K562 (cell line): ENCODE results near the gene ACTR1B. TPM values are rescaled to one million over a fixed set of nuclear protein-coding genes. Genes with fewer than 3 reads are reported as not detected.

Experiments used
- ARID1B ChIP-seq: fragments of 450-650 bp; IDR thresholded peaks from 2 replicates; pipeline ENCODE4 v1.6.1; 2016; ENCODE audit warnings: antibody characterized with exemption, mild to moderate bottlenecking, inconsistent platforms
- CBFB ChIP-seq: sonication (generic); formaldehyde crosslinking; IDR thresholded peaks from 2 replicates; pipeline ENCODE4 v1.4.0; 2020; ENCODE audit warnings: mild to moderate bottlenecking, missing genetic modification reagents
- CTBP1 ChIP-seq: fragments of 450-650 bp; IDR thresholded peaks from 2 replicates; pipeline ENCODE4 v1.6.1; 2016; ENCODE audit warnings: borderline replicate concordance
- ETS1 ChIP-seq: conservative IDR thresholded peaks from 2 replicates; pipeline ENCODE4 v1.6.1; 2011; ENCODE audit warnings: low read depth, mild to moderate bottlenecking, low read length; ENCODE audit not compliant: control insufficient read depth
- ID3 ChIP-seq, 2 experiments: fragments of 250-450 bp in 1 of 2; fragments of 450-650 bp in 1 of 2; sonication (Bioruptor Pico) in 1 of 2; IDR thresholded peaks; 2 replicates each; pipeline versions ENCODE4 v1.6.1 to v1.8.0; 2016 to 2021; ENCODE audit warnings: mild to moderate bottlenecking in 2 of 2, moderate library complexity in 2 of 2, missing compliant biosample characterization in 1 of 2, missing genetic modification characterization in 1 of 2
- MEF2D ChIP-seq: conservative IDR thresholded peaks from 2 replicates; pipeline ENCODE4 v1.6.1; 2016; ENCODE audit warnings: low read depth, missing genetic modification characterization, missing compliant biosample characterization
- MTA2 ChIP-seq: fragments of 450-650 bp; IDR thresholded peaks from 2 replicates; pipeline ENCODE4 v1.6.1; 2016; ENCODE audit warnings: low read depth
- NFE2L1 ChIP-seq: fragments of 450-650 bp; IDR thresholded peaks from 2 replicates; pipeline ENCODE4 v1.6.1; 2016; ENCODE audit warnings: missing genetic modification characterization, low read depth, mild to moderate bottlenecking, missing compliant biosample characterization, moderate library complexity, borderline replicate concordance
- PML ChIP-seq: IDR thresholded peaks from 2 replicates; pipeline ENCODE4 v1.6.1; 2012; ENCODE audit warnings: low read length, inconsistent platforms
- RBM39 ChIP-seq: fragments of 200-400 bp; formaldehyde crosslinking; optimal IDR thresholded peaks from 2 replicates; pipeline ENCODE3; 2018; ENCODE audit warnings: low read depth, low read length
- SNAPC5 ChIP-seq: fragments of 250-450 bp; sonication (Bioruptor Pico); IDR thresholded peaks from 2 replicates; pipeline ENCODE4 v1.8.0; 2021; ENCODE audit warnings: moderate library complexity, mild to moderate bottlenecking, inconsistent platforms
- TSHZ1 ChIP-seq: fragments of 250-450 bp; sonication (Bioruptor Pico); IDR thresholded peaks from 2 replicates; pipeline ENCODE4 v1.4.0; 2020; ENCODE audit warnings: mild to moderate bottlenecking, moderate library complexity
- UBTF ChIP-seq, 2 experiments: IDR thresholded peaks; 2 replicates each; pipeline ENCODE4 v1.6.1; 2012; ENCODE audit warnings: improper control_type of control experiment in 2 of 2, low read depth in 2 of 2, low read length in 2 of 2, borderline replicate concordance in 1 of 2
- ZNF134 ChIP-seq: fragments of 250-450 bp; sonication (Bioruptor Pico); conservative IDR thresholded peaks from 2 replicates; pipeline ENCODE4 v1.4.0; 2020
- ZNF224 ChIP-seq: sonication (generic); formaldehyde crosslinking; IDR thresholded peaks from 2 replicates; pipeline ENCODE4 v1.8.0; 2022; ENCODE audit warnings: mild to moderate bottlenecking, missing genetic modification reagents
- ZNF253 ChIP-seq: fragments of 250-450 bp; sonication (Bioruptor Pico); conservative IDR thresholded peaks from 2 replicates; pipeline ENCODE4 v1.6.1; 2021; ENCODE audit warnings: mild to moderate bottlenecking
- ZNF280A ChIP-seq: fragments of 450-650 bp; IDR thresholded peaks from 2 replicates; pipeline ENCODE4 v1.6.1; 2018; ENCODE audit warnings: mild to moderate bottlenecking, low read depth; ENCODE audit not compliant: partially characterized antibody
- ZNF77 ChIP-seq: fragments of 250-450 bp; sonication (Bioruptor Pico); IDR thresholded peaks from 2 replicates; pipeline ENCODE4 v1.5.0; 2020
- polyA plus RNA-seq, 8 experiments: library from polyadenylated mRNA; depleted of rRNA in 4 of 8; stranded (reverse) in 5 of 8; unstranded in 3 of 8; fragments of >200 nt; fragmentation: Nextera tagmentation in 2 of 8; fragmentation: Illumina TruSeq in 1 of 8; extraction: Ambion mirVana in 2 of 8; extraction: Trizol in 1 of 8; gene quantifications; 2 replicates each; pipeline versions ENCODE4 v1.2.1 to v1.2.3, GENCODE V29; 2011 to 2014; ENCODE audit warnings: inconsistent platforms in 1 of 8, missing spikeins in 1 of 8
- total RNA-seq, 7 experiments: library from RNA; depleted of rRNA in 6 of 7; stranded (reverse); fragments of >200 nt in 6 of 7; fragmentation: Illumina TruSeq in 2 of 7; extraction: Trizol in 2 of 7; gene quantifications; 2 replicates each; pipeline versions ENCODE4 v1.2.1 to v1.2.3, GENCODE V29; 2011 to 2021; ENCODE audit warnings: low replicate concordance in 1 of 7

Gene ACTR1B
- total and polyA plus RNA-seq, 9 of the 15 experiments (the other 6 are each of a cell fraction or from before 2014, with no cell fraction given), result 0.49 to 42.3 (median 22.5) TPM

- TF ChIP-seq ID3 (CRISPR knock-in tag; IDR thresholded peaks at IDR 0.05), result no peak
- TF ChIP-seq ID3 (tag; IDR thresholded peaks at IDR 0.05), result no peak
- peak in 1 of 2 experiments; percentile 35; a peak in 1 of 4 replicates for TF ChIP-seq UBTF (IDR thresholded peaks at IDR 0.05; ENCODE audit: borderline replicate concordance in 1 of 2, low read depth in 2 of 2, low read length in 2 of 2)
- no peak; the same call in 1 of the 2 replicates for TF ChIP-seq PML
- TF ChIP-seq MTA2, result no peak
- TF ChIP-seq NFE2L1 (tag), result no peak
- no peak for TF ChIP-seq TSHZ1 (CRISPR knock-in tag)
- no peak for TF ChIP-seq ZNF77 (CRISPR knock-in tag)
- no peak; the same call in 1 of the 2 replicates for TF ChIP-seq ARID1B
- no peak; the same call in 1 of the 2 replicates for TF ChIP-seq CTBP1
- TF ChIP-seq ZNF134, result no peak
- TF ChIP-seq CBFB (CRISPR knock-in tag), result no peak
- 0 out of 2 replicates have a peak, but pooled peaks have one; percentile 4 for TF ChIP-seq ETS1
- TF ChIP-seq ZNF280A, result no peak
- no peak for TF ChIP-seq MEF2D (tag)
- no peak for TF ChIP-seq ZNF253 (CRISPR knock-in tag)
- no peak for TF ChIP-seq RBM39
- no peak for TF ChIP-seq SNAPC5
- TF ChIP-seq ZNF224 (CRISPR knock-in tag), result no peak
Observed at GRCh38 chr2:97663962-97664635, at the start of gene ACTR1B (continued).
